HFF-Myc (cell line): ENCODE results near the gene GIGYF1.
A peak's percentile ranks its signal among the peaks of the same experiment; 100 is the strongest.
"Not testable (repeated sequence)": the region's sequence is repeated elsewhere in the genome, so short reads cannot be mapped to it uniquely, and the experiment has no call there.

Source experiments
- DNase-seq: peaks from one replicate; pipeline ENCODE4 v3.0.0-alpha.2; 2011; ENCODE audit warnings: low read depth; ENCODE audit errors: extremely low read depth
- H3K4me3 ChIP-seq: replicated peaks from 2 replicates; pipeline ENCODE4 v1.5.1; 2011; ENCODE audit warnings: low read depth, mild to moderate bottlenecking, control low read depth, low read length
- CTCF ChIP-seq: IDR thresholded peaks from 2 replicates; pipeline ENCODE4 v1.5.1; 2012; ENCODE audit warnings: mild to moderate bottlenecking, low read depth, low read length, control low read depth; ENCODE audit errors: missing control alignments

GIGYF1 gene

DNA sequence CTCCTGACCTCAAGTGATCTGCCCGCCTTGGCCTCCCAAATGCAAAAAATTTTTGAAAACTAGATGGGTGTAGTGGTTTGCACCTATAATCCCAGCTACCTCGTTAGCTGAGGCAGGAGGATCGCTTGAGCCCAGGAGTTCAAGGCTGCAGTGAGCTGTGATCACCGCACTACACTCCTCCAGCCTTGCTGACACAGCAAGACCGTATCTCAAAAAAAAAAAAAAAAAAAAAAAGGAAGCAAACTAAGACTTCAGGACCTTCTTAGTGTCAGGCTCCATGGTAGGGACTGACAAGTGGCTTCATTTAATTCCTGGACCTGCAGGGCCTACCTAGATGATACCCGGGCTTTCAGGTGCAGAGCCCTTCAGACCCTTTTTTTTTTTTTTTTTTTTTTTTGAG lies 14.3 kb upstream of the GIGYF1 start:
- no peak overlapping the region for H3K4me3 ChIP-seq
- no peak for TF ChIP-seq CTCF
- no peak for DNase-seq

DNA sequence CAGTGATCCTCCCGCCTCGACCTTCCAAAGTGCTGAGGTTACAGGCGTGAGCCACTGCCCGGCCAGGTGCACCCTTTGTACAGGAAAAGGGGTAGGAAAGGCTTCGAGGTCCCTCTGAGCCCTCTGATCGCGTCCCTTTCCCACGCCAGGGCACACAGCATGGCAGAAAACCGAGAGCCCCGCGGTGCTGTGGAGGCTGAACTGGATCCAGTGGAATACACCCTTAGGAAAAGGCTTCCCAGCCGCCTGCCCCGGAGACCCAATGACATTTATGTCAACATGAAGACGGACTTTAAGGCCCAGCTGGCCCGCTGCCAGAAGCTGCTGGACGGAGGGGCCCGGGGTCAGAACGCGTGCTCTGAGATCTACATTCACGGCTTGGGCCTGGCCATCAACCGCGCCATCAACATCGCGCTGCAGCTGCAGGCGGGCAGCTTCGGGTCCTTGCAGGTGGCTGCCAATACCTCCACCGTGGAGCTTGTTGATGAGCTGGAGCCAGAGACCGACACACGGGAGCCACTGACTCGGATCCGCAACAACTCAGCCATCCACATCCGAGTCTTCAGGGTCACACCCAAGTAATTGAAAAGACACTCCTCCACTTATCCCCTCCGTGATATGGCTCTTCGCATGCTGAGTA lies 12.7 kb upstream of the GIGYF1 start:
- DNase-seq, result no peak
- peak overlapping the region; percentile 97 for H3K4me3 ChIP-seq
- TF ChIP-seq CTCF, result no peak

DNA sequence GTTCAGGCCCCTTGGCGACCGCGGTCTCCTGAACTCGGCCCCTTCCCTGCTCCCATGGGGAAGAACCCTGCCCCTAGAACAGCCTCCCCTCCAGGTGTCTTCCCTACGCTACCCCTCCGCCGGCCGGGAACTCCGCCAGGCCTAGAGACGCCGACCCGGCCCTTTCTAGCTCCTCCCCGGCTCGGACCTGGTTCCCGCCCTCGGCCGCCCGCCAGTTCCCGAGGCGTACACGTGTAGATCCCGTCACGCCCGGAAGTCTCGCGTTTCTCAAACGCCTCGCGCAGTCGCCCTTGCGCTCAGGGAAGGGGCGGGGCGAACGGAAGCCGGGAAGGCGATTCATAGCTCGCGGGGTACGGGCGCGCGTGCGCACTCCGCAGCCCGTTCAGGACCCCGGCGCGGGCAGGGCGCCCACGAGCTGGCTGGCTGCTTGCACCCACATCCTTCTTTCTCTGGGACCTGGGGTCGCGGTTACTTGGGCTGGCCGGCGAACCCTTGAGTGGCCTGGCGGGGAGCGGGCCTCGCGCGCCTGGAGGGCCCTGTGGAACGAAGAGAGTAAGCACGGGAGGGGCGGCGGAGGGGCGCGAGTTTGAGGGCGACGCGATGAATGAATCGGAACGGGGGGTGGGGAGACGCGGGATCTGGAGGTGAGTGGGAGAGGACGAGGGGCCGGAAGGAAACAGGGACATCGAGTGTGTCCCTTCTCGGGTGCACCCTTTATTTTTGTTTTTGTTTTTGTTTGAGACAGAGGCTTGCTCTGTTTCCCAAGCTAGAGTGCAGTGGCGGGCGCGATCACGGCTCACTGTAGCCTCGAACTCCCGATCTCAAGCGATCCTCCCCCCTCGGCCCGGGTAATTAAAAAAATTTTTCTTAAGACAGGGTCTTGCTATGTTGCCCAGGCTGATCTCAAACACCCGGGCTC lies 12.0 kb upstream of the GIGYF1 start, which contains the start of gene POP7:
POP7 (plus strand) TSS at position 369 of the 919 bp plus-strand sequence. CDS start 710 bp downstream, outside the sequence.
- DNase-seq, result peak; percentile 88
- TF ChIP-seq CTCF, result no peak
- H3K4me3 ChIP-seq, result peak within 1 kb of the TSS; percentile 97

DNA sequence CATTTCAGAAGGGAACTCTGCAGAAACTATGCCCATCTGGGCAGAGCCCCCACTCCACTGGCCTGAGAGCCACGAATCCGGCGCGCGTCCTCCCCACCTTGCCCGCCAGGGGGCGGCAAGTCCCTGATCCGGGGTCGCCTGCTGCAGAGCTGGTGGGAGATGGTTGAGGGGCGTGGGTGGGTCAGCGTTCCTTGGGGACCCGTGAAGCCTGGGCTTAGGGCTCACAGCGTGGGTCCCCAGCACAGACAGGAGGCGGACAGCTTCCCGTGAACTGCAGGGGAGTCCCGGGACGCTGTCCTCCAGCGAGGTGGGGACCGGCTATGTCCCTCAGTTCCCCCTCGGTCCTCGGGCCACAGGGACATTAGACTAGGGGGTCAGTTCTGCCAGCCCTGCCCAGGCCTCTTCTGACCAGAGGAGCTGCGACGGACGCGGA lies 11.3 kb upstream of the GIGYF1 start:
- DNase-seq, result no peak
- H3K4me3 ChIP-seq, result peak overlapping the region; percentile 97
- peak; percentile 87 for TF ChIP-seq CTCF

GRCh38 chr7:100701089-100701488 lies 7.0 kb upstream of the GIGYF1 start:
- not testable (repeated sequence) for H3K4me3 ChIP-seq, DNase-seq

- H3K4me3 ChIP-seq, result no peak overlapping the region
- DNase-seq, result no peak
- TF ChIP-seq CTCF, result no peak
These were observed 5.0 kb upstream of the GIGYF1 start for GRCh38 chr7:100699018-100699417.

- DNase-seq, result no peak
- H3K4me3 ChIP-seq, result no peak overlapping the region
- TF ChIP-seq CTCF, result no peak
These were observed 2.1 kb upstream of the GIGYF1 start for GRCh38 chr7:100696123-100696521.
